CD4-positive, alpha-beta T cell (primary cell): ENCODE results near the gene SCARB1. TPM values are rescaled to one million over a fixed set of nuclear protein-coding genes. Genes with fewer than 3 reads are reported as not detected.

Experiments used
- ATAC-seq: fragments of 200-7000 bp; cut with Tn5 transposase; one replicate; pipeline ENCODE4 v1.10.0; 2022; ENCODE audit warnings: mild to moderate bottlenecking; ENCODE audit not compliant: poor library complexity
- CTCF ChIA-PET: fragments of 350-600 bp; sonication (Branson Sonifier 250); formaldehyde crosslinking; loops from one replicate; lab custom pipeline; 2021; ENCODE audit warnings: antibody characterized with exemption, inconsistent platforms; lab: Charles Lee
- POLR2A ChIA-PET: fragments of 350-600 bp; sonication (Branson Sonifier 250); formaldehyde crosslinking; loops from one replicate; lab custom pipeline; 2021; ENCODE audit warnings: antibody characterized with exemption, inconsistent platforms; lab: Charles Lee
- DNase-seq, 14 experiments: peaks; one replicate each; pipeline ENCODE4 v3.0.0-alpha.2; 2013 to 2020; ENCODE audit warnings: mixed read lengths in 2 of 14
- H3K27ac ChIP-seq, 2 donors: one replicate each; pipeline versions ENCODE4 v1.5.1 to v1.7.0; 2013; ENCODE audit warnings: low read length in 2 of 2, low read depth in 1 of 2, mild to moderate bottlenecking in 1 of 2
- H3K27me3 ChIP-seq, 2 experiments: 1 replicate in 1 of 2; 2 replicates in 1 of 2; pipeline versions ENCODE4 v1.6.1 to v1.7.0; 2013; ENCODE audit warnings: low read length in 2 of 2, control low read depth in 1 of 2, mild to moderate bottlenecking in 1 of 2, moderate library complexity in 1 of 2; ENCODE audit not compliant: insufficient read depth in 2 of 2, control insufficient read depth in 1 of 2
- H3K36me3 ChIP-seq: one replicate; pipeline ENCODE4 v1.6.1; 2013; ENCODE audit warnings: low read length, control low read depth; ENCODE audit not compliant: insufficient read depth
- H3K4me1 ChIP-seq: one replicate; pipeline ENCODE4 v1.6.1; 2013; ENCODE audit warnings: low read length, control low read depth; ENCODE audit not compliant: insufficient read depth
- H3K4me3 ChIP-seq: one replicate; pipeline ENCODE4 v1.5.1; 2013; ENCODE audit warnings: mild to moderate bottlenecking, low read length, moderate library complexity
- H3K9me3 ChIP-seq, 2 experiments: 1 replicate in 1 of 2; 2 replicates in 1 of 2; pipeline versions ENCODE4 v1.6.1 to v1.7.0; 2013; ENCODE audit warnings: low read length in 2 of 2, mild to moderate bottlenecking in 2 of 2, control low read depth in 1 of 2, moderate library complexity in 1 of 2; ENCODE audit not compliant: control insufficient read depth in 1 of 2, insufficient read depth in 1 of 2
- H3K27ac Mint-ChIP-seq: one replicate; pipeline ENCODE4 v1.8.0; 2020; ENCODE audit warnings: mixed read lengths
- H3K27me3 Mint-ChIP-seq: one replicate; pipeline ENCODE4 v1.8.0; 2021; ENCODE audit warnings: mixed read lengths
- H3K36me3 Mint-ChIP-seq: one replicate; pipeline ENCODE4 v1.8.0; 2021; ENCODE audit warnings: low read depth, mixed read lengths
- H3K4me1 Mint-ChIP-seq: one replicate; pipeline ENCODE4 v1.8.0; 2021; ENCODE audit warnings: low read depth, mixed read lengths
- H3K4me3 Mint-ChIP-seq: one replicate; pipeline ENCODE4 v1.8.0; 2020; ENCODE audit warnings: mild to moderate bottlenecking, mixed read lengths
- H3K9me3 Mint-ChIP-seq: one replicate; pipeline ENCODE4 v1.8.0; 2020; ENCODE audit warnings: mixed read lengths
- CTCF ChIP-seq: fragments of 200-600 bp; IDR thresholded peaks from one replicate; pipeline ENCODE4 v1.8.0; 2022; ENCODE audit warnings: antibody characterized with exemption, mild to moderate bottlenecking
- intact Hi-C, 2 experiments: fragments of 100-400 bp; cut with DNase I in 1 of 2; cut with micrococcal nuclease in 1 of 2; formaldehyde crosslinking; loops; one replicate each; pipeline versions ENCODE4 v1.15.1 to v1.9.0; 2023 to 2025; cut with DNase I, micrococcal nuclease
- total RNA-seq, 174 experiments: library from RNA in 2 of 174; stranded (reverse) in 2 of 174; gene quantifications; one replicate each; pipeline ENCODE4 v1.2.3 and lab custom pipeline; 2021 to 2026

Gene SCARB1
- total RNA-seq, 2 experiments from 2014 or later: 2.3 to 3.7 TPM

GRCh38 chr12:124800506-124800905, 63.2 kb downstream of the SCARB1 start:
- intact Hi-C loops: no loop called here
- Mint-ChIP-seq H3K27me3 (no peaks in the 10 kb centered on the region), H3K36me3 (no peaks in the 10 kb centered on the region), H3K27ac (no peak overlapping the region), H3K4me3 (no peak overlapping the region), H3K4me1 (peaks cover 11% of the 10 kb centered on the region), H3K9me3 (no peaks in the 10 kb centered on the region)
- Histone ChIP-seq H3K36me3 (no peaks in the 10 kb centered on the region), H3K4me1 (peaks cover 13% of the 10 kb centered on the region), H3K9me3 (no peaks in the 10 kb centered on the region), H3K27me3 (no peaks in the 10 kb centered on the region), H3K4me3 (no peak overlapping the region), H3K27ac (no peak overlapping the region)
- ChIA-PET POLR2A (no interaction called here), CTCF (no interaction called here)
- no peak for TF ChIP-seq CTCF
- no peak for DNase-seq
- no peak for ATAC-seq

GRCh38 chr12:124797321-124797720, 66.3 kb downstream of the SCARB1 start:
- no peaks in the 10 kb centered on the region for H3K9me3 ChIP-seq
- Mint-ChIP-seq H3K27ac (no peak overlapping the region), H3K4me1 (peaks cover 11% of the 10 kb centered on the region), H3K4me3 (no peak overlapping the region), H3K9me3 (no peaks in the 10 kb centered on the region), H3K27me3 (no peaks in the 10 kb centered on the region), H3K36me3 (no peaks in the 10 kb centered on the region)
- H3K4me3 ChIP-seq: no peak overlapping the region
- H3K36me3 ChIP-seq: no peaks in the 10 kb centered on the region
- no peaks in the 10 kb centered on the region for H3K27me3 ChIP-seq
- intact Hi-C loops: no loop called here
- peaks cover 15% of the 10 kb centered on the region for H3K4me1 ChIP-seq
- no peak for TF ChIP-seq CTCF
- no peak for ATAC-seq
- ChIA-PET CTCF (interaction anchor here (0.9 kb wide), 1 partner anchor 26 kb away, joined by 3 read pairs; no protein-coding TSS in a partner anchor), POLR2A (no interaction called here)
- no peak overlapping the region for H3K27ac ChIP-seq
- no peak for DNase-seq

DNA sequence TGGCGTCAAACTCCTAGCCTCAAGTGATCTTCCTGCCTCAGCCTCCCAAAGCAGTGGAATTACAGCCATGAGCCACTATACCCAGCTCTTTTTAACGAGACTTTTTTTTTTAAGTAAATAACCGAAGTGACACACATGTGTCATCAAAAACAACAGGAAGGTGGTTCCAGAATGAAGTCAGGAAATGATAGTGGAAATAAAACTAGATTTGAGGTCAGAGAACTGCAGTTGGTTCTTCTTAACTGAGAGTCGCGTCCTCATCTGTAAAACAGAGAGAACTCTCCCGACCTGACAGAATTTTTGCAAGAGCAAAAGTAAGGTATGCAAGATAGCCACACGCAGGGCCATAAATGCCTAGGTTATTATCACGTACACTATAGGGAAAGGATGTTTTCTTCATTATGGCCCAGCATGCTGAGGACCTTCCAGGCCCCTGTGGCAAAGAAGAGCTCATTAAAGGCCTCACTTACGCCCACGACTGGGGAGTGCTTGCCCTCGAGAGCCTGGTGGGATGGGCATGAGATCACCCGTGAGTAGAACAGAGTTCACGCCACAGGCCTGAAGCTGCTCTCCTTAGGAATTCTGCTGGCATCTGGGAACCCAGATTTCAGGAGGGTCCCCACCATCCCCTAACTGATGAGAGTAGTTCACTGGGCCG, 67.2 kb downstream of the SCARB1 start:
- POLR2A ChIA-PET: interaction anchor here (0.6 kb wide), 1 partner anchor 144 kb away, joined by 3 read pairs; no protein-coding TSS in a partner anchor
- TF ChIP-seq CTCF: no peak

More for the DNA sequence above, 67.2 kb downstream of the SCARB1 start:
- Histone ChIP-seq H3K27ac (no peak overlapping the region), H3K9me3 (no peaks in the 10 kb centered on the region), H3K4me1 (peaks cover 15% of the 10 kb centered on the region), H3K4me3 (no peak overlapping the region), H3K36me3 (no peaks in the 10 kb centered on the region), H3K27me3 (no peaks in the 10 kb centered on the region)
- no peaks in the 10 kb centered on the region for H3K9me3 Mint-ChIP-seq
- DNase-seq: peak in 1 of 14 experiments; percentile 12
- ATAC-seq: peak; percentile 48
- intact Hi-C loops: no loop called here
- peak overlapping the region; percentile 69 for H3K27ac Mint-ChIP-seq
- H3K27me3 Mint-ChIP-seq: no peaks in the 10 kb centered on the region
- no peak overlapping the region for H3K4me3 Mint-ChIP-seq
- H3K4me1 Mint-ChIP-seq: peaks cover 11% of the 10 kb centered on the region
- no peaks in the 10 kb centered on the region for H3K36me3 Mint-ChIP-seq
- CTCF ChIA-PET: no interaction called here
